ENCODE measurements around the gene FANCB. TPM values are rescaled to one million over a fixed set of nuclear protein-coding genes. Genes with fewer than 3 reads are reported as not detected.

FANCB gene
- total and polyA plus RNA-seq, 9 of the 15 experiments (the other 6 are each of a cell fraction or from before 2014, with no cell fraction given) = 6.5 to 21.3 (median 14.6) TPM

GRCh38 chrX:14801136-14801535 lies 71.7 kb downstream of the FANCB start (continued):
- TF ChIP-seq MXD1 (CRISPR knock-in tag; IDR thresholded peaks at IDR 0.05; ENCODE audit: borderline replicate concordance, poor library complexity, severe bottlenecking) = no peak
- TF ChIP-seq KAT8 (IDR thresholded peaks at IDR 0.05; ENCODE audit: low read depth) = no peak
- no peak for TF ChIP-seq ZBTB2 (IDR thresholded peaks at IDR 0.05)
- no peak for TF ChIP-seq CHD1 (IDR thresholded peaks at IDR 0.05; ENCODE audit: low read length)
- TF ChIP-seq ZNF277 (CRISPR knock-in tag; IDR thresholded peaks at IDR 0.05; ENCODE audit: borderline replicate concordance) = no peak
- no peak for TF ChIP-seq CREB3 (tag; conservative IDR thresholded peaks at IDR 0.05; ENCODE audit: low read depth)
- no peak for TF ChIP-seq HDAC8 (tag; IDR thresholded peaks at IDR 0.05)
- TF ChIP-seq MYBL2 (IDR thresholded peaks at IDR 0.05; ENCODE audit: low read depth) = no peak
- no peak for TF ChIP-seq MYBL2 (CRISPR knock-in tag; IDR thresholded peaks at IDR 0.05; ENCODE audit: borderline replicate concordance)
- TF ChIP-seq THRB (CRISPR knock-in tag; conservative IDR thresholded peaks at IDR 0.05) = no peak

Measured in K562 (cell line).